CD14-positive monocyte (primary cell): ENCODE results near the gene SGO2. TPM values are rescaled to one million over a fixed set of nuclear protein-coding genes. Genes with fewer than 3 reads are reported as not detected.

Experiments
- DNase-seq, 3 donors: peaks; one replicate each; pipeline ENCODE4 v3.0.0-alpha.2; 2011 to 2022
- H2AFZ ChIP-seq: 2 replicates; pipeline ENCODE4 v1.6.0; 2012; ENCODE audit warnings: mild to moderate bottlenecking, low read depth, low read length, inconsistent platforms; ENCODE audit not compliant: insufficient read depth, poor library complexity, severe bottlenecking
- H3K27ac ChIP-seq, 2 donors: 1 replicate in 1 of 2; 2 replicates in 1 of 2; pipeline ENCODE4 v1.5.1; 2012 to 2013; ENCODE audit warnings: low read length in 2 of 2, control low read depth in 1 of 2, inconsistent platforms in 1 of 2, low read depth in 1 of 2, mild to moderate bottlenecking in 1 of 2
- H3K27me3 ChIP-seq, 2 donors: one replicate each; pipeline versions ENCODE4 v1.6.0 to v1.6.1; 2011 to 2013; ENCODE audit warnings: low read length in 2 of 2; ENCODE audit not compliant: control insufficient read depth in 2 of 2, insufficient read depth in 2 of 2
- H3K36me3 ChIP-seq, 2 donors: replicated peaks in 1 of 2; 1 replicate in 1 of 2; 2 replicates in 1 of 2; pipeline versions ENCODE4 v1.5.1 to v1.6.1; 2012 to 2013; ENCODE audit warnings: low read length in 2 of 2, control low read depth in 1 of 2, inconsistent platforms in 1 of 2, mild to moderate bottlenecking in 1 of 2; ENCODE audit not compliant: insufficient read depth in 2 of 2, control insufficient read depth in 1 of 2
- H3K4me1 ChIP-seq, 2 donors: 1 replicate in 1 of 2; 2 replicates in 1 of 2; pipeline versions ENCODE4 v1.5.1 to v1.6.1; 2012 to 2013; ENCODE audit warnings: low read length in 2 of 2, control low read depth in 1 of 2, inconsistent platforms in 1 of 2, mild to moderate bottlenecking in 1 of 2, moderate library complexity in 1 of 2; ENCODE audit not compliant: insufficient read depth in 2 of 2, control insufficient read depth in 1 of 2
- H3K4me2 ChIP-seq: replicated peaks from 2 replicates; pipeline ENCODE3; 2012; ENCODE audit warnings: low read length, moderate library complexity, mild to moderate bottlenecking; ENCODE audit not compliant: poor library complexity, severe bottlenecking; ENCODE audit errors: extremely low read depth
- H3K4me3 ChIP-seq, 3 experiments: fragments of 200-600 bp in 1 of 3; sonication (generic) in 1 of 3; replicated peaks in 1 of 3; 1 replicate in 2 of 3; 2 replicates in 1 of 3; pipeline ENCODE4 v1.5.1; 2011 to 2013; ENCODE audit warnings: low read length in 3 of 3, mild to moderate bottlenecking in 3 of 3, control low read depth in 2 of 3, low read depth in 2 of 3, inconsistent platforms in 1 of 3, moderate library complexity in 1 of 3
- H3K79me2 ChIP-seq: 2 replicates; pipeline ENCODE4 v1.6.0; 2012; ENCODE audit warnings: mild to moderate bottlenecking, control low read depth, inconsistent platforms, low read length, moderate library complexity; ENCODE audit not compliant: insufficient read depth
- H3K9ac ChIP-seq: 2 replicates; pipeline ENCODE4 v1.6.0; 2017; ENCODE audit warnings: low read length, mild to moderate bottlenecking; ENCODE audit not compliant: insufficient read depth, poor library complexity, severe bottlenecking
- H3K9me3 ChIP-seq, 2 donors: replicated peaks in 1 of 2; 1 replicate in 1 of 2; 2 replicates in 1 of 2; pipeline versions ENCODE4 v1.5.1 to v1.6.1; 2012 to 2013; ENCODE audit warnings: low read length in 2 of 2, control low read depth in 1 of 2; ENCODE audit not compliant: control insufficient read depth in 1 of 2, insufficient read depth in 1 of 2
- H4K20me1 ChIP-seq: 2 replicates; pipeline ENCODE4 v1.6.0; 2012; ENCODE audit warnings: mild to moderate bottlenecking, low read length, control low read depth, moderate library complexity; ENCODE audit not compliant: insufficient read depth
- H3K27ac Mint-ChIP-seq, 7 donors: one replicate each; pipeline ENCODE4 v1.8.0; 2020; ENCODE audit warnings: mild to moderate bottlenecking in 7 of 7, mixed read lengths in 7 of 7, moderate library complexity in 6 of 7, inconsistent platforms in 2 of 7
- H3K27me3 Mint-ChIP-seq, 3 donors: one replicate each; pipeline ENCODE4 v1.8.0; 2021 to 2022; ENCODE audit warnings: low read depth in 3 of 3, mild to moderate bottlenecking in 3 of 3, mixed read lengths in 3 of 3, moderate library complexity in 3 of 3, inconsistent platforms in 1 of 3
- H3K36me3 Mint-ChIP-seq, 2 donors: one replicate each; pipeline ENCODE4 v1.8.0; 2020; ENCODE audit warnings: mixed read lengths in 2 of 2, inconsistent platforms in 1 of 2, mild to moderate bottlenecking in 1 of 2
- H3K4me1 Mint-ChIP-seq: one replicate; pipeline ENCODE4 v1.8.0; 2020; ENCODE audit warnings: mild to moderate bottlenecking, mixed read lengths
- H3K4me3 Mint-ChIP-seq, 2 donors: one replicate each; pipeline ENCODE4 v1.8.0; 2020; ENCODE audit warnings: mild to moderate bottlenecking in 2 of 2, mixed read lengths in 2 of 2, moderate library complexity in 1 of 2
- H3K9me3 Mint-ChIP-seq, 7 donors: one replicate each; pipeline ENCODE4 v1.8.0; 2020 to 2022; ENCODE audit warnings: mixed read lengths in 7 of 7, mild to moderate bottlenecking in 6 of 7, moderate library complexity in 6 of 7, inconsistent platforms in 2 of 7
- WGBS: methylation state at CpG from one replicate; pipeline ENCODE4 v1.1.5; 2013; ENCODE audit warnings: missing lambda C conversion rate; ENCODE audit not compliant: insufficient coverage; 5-methylcytosine and 5-hydroxymethylcytosine counted together
- intact Hi-C, 2 donors: fragments of 100-400 bp; cut with micrococcal nuclease; formaldehyde crosslinking; loops; one replicate each; pipeline versions ENCODE4 v1.15.0 to v1.15.1; 2023
- polyA plus RNA-seq, 3 donors: library from polyadenylated mRNA; depleted of rRNA in 1 of 3; unstranded in 2 of 3; stranded (reverse) in 1 of 3; fragments of 300-500 nt in 2 of 3; fragments of >200 nt in 1 of 3; fragmentation: Illumina TruSeq in 2 of 3; gene quantifications; 1 replicate in 2 of 3; 2 replicates in 1 of 3; pipeline ENCODE4 v1.2.3, GENCODE V29; 2012 to 2021
- TF ChIP-seq, protein P1 (sequence below): fragments of 200-600 bp; IDR thresholded peaks from one replicate; pipeline ENCODE4 v1.8.0; 2022; ENCODE audit warnings: antibody characterized with exemption, mild to moderate bottlenecking

The SGO2 gene
- polyA plus RNA-seq, 3 donors = 0.49 to 1.5 (median 1.4) TPM

DNA sequence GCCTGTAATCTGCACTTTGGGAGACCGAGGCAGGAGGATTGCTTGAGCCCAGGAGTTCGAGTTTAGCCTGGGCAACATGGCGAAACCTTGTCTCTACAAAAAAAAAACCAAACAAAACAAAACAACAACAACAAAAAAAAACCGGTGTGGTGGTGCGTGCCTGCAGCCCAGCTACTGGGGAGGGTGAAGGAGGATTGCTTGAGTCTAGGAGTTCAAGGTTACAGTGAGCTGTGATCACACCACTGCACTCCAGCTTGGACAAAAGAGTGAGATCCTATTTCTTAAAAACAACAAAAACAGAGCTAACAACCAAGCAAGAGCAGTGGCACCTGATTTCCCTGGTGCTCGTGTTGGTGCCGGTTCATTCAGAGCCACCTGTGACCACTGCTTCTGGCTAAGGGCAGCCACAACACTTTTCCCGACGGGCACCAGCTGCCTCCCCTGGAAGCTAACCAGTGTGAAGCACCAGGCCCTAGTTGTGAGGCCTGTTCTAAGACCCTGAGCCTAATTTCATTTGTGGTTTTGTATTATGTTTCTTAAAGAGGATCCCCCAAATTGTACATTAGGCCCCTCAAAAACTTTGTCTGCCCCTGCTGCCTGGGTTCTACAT, 61.1 kb downstream of the SGO2 start:
- TF ChIP-seq, protein P1, sequence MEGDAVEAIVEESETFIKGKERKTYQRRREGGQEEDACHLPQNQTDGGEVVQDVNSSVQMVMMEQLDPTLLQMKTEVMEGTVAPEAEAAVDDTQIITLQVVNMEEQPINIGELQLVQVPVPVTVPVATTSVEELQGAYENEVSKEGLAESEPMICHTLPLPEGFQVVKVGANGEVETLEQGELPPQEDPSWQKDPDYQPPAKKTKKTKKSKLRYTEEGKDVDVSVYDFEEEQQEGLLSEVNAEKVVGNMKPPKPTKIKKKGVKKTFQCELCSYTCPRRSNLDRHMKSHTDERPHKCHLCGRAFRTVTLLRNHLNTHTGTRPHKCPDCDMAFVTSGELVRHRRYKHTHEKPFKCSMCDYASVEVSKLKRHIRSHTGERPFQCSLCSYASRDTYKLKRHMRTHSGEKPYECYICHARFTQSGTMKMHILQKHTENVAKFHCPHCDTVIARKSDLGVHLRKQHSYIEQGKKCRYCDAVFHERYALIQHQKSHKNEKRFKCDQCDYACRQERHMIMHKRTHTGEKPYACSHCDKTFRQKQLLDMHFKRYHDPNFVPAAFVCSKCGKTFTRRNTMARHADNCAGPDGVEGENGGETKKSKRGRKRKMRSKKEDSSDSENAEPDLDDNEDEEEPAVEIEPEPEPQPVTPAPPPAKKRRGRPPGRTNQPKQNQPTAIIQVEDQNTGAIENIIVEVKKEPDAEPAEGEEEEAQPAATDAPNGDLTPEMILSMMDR = no peak
- H3K79me2 ChIP-seq = no peaks in the 10 kb centered on the region
- no peak overlapping the region for H3K4me3 ChIP-seq
- Mint-ChIP-seq H3K4me3 (no peak overlapping the region), H3K27me3 (peaks cover 0 to 19% (median 8%) of the 10 kb centered on the region in 3 donors), H3K9me3 (peaks cover 0 to 2% (median 0%) of the 10 kb centered on the region in 7 donors), H3K27ac (no peak overlapping the region), H3K36me3 (peaks cover 15 to 18% of the 10 kb centered on the region in 2 donors), H3K4me1 (peaks cover 12% of the 10 kb centered on the region)
- H3K4me2 ChIP-seq = no peak overlapping the region
- no peaks in the 10 kb centered on the region for H3K36me3 ChIP-seq
- H3K9me3 ChIP-seq = no peaks in the 10 kb centered on the region
- DNase-seq = no peak
- peak overlapping the region; percentile 5 for H2AFZ ChIP-seq
- no peaks in the 10 kb centered on the region for H4K20me1 ChIP-seq
- intact Hi-C loops = loop anchor here in 1 of 2 donors (5.0 kb wide), 1 partner anchor 110 kb away; no protein-coding TSS in a partner anchor
- no peak overlapping the region for H3K9ac ChIP-seq
- WGBS = 100% methylated on average over 4 of the region's 9 CpGs
- H3K4me1 ChIP-seq = peaks cover 12 to 14% of the 10 kb centered on the region in 2 donors
- H3K27me3 ChIP-seq = peaks cover 0 to 10% of the 10 kb centered on the region in 2 donors
- H3K27ac ChIP-seq = no peak overlapping the region

DNA sequence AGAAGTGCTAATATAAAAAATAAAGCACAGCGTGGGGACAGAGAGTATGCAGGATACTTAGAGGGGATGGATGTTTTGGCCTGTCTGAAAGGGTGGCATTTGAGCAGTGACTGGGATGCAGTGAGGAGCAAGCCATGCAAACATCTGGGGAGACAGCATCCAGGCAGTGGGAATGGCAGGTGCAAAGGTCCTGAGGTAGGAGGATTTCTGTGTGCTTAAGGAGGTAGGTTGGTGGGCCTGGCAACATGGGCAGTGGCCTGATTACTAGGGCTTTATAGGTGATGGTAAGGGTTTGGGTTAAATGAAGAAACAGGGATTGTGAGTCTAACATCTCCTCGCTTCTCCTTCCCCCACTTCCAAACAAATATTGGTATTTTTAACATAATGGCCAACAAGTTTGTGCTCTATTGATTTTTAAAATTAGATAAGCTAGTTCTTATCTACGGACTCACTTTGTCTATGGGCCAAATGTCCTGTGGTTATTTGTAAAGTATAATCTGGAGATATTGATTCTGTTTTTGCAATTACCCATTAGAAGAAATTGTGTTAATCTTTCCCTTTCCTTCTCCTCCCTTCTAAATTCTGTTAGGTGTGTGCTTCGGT, 62.2 kb downstream of the SGO2 start:
- Histone ChIP-seq H3K9ac (no peak overlapping the region), H3K27ac (no peak overlapping the region), H3K9me3 (no peaks in the 10 kb centered on the region), H3K4me3 (no peak overlapping the region), H2AFZ (no peak overlapping the region), H3K79me2 (no peaks in the 10 kb centered on the region), H3K36me3 (no peaks in the 10 kb centered on the region), H4K20me1 (no peaks in the 10 kb centered on the region), H3K4me2 (no peak overlapping the region), H3K27me3 (peaks cover 0 to 10% of the 10 kb centered on the region in 2 donors), H3K4me1 (peaks cover 12 to 14% of the 10 kb centered on the region in 2 donors)
- intact Hi-C loops = loop anchor here in 1 of 2 donors (5.0 kb wide), 1 partner anchor 109 kb away; no protein-coding TSS in a partner anchor
- Mint-ChIP-seq H3K9me3 (peaks cover 0 to 2% (median 0%) of the 10 kb centered on the region in 7 donors), H3K27me3 (peaks cover 0 to 19% (median 8%) of the 10 kb centered on the region in 3 donors), H3K4me1 (peaks cover 12% of the 10 kb centered on the region), H3K36me3 (peaks cover 11 to 14% of the 10 kb centered on the region in 2 donors), H3K27ac (no peak overlapping the region), H3K4me3 (no peak overlapping the region)
- no peak for DNase-seq
- TF ChIP-seq, protein P1 = no peak
- 87% methylated on average over 1 of the region's 4 CpGs for WGBS
